Measurements from ENCODE around the gene CTNND2. TPM values are rescaled to one million over a fixed set of nuclear protein-coding genes. Genes with fewer than 3 reads are reported as not detected.

CTNND2 gene
- total RNA-seq, 1 experiment from 2014 or later: 7.0 TPM

DNA sequence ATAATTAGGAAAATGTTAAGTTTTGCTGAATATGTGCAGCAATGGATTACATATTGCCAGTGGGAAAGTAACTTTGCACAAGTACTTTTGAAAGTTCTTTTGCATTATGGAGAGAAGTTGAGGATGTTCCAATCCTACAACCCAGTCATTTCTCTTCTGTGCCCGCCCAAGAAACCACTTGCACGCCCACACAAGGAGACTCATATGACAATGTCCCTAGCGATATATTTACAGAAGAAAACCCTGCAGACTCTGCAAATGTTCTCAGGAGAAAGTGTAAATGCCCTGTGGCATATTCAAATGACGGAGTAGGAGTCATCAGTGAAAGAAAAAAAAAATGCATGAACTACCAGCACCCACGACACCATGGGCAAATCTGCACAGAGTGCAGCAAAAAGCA, 356.5 kb downstream of the CTNND2 start:
- Histone ChIP-seq H3K4me2 (ENCODE audit: insufficient read depth, insufficient read length, low read length) (no peak overlapping the region), H2BK5ac (ENCODE audit: insufficient read length, low read length) (no peak overlapping the region), H3K4ac (ENCODE audit: low read depth, low read length) (no peak overlapping the region), H4K5ac (ENCODE audit: insufficient read length, low read depth, low read length) (no peak overlapping the region), H3K9me3 (ENCODE audit: control insufficient read depth, low read depth, low read length) (no peaks in the 10 kb centered on the region), H2BK15ac (ENCODE audit: low read depth, low read length) (no peak overlapping the region), H3K79me1 (ENCODE audit: insufficient read depth, low read depth, low read length, poor library complexity, severe bottlenecking) (no peaks in the 10 kb centered on the region), H3K23ac (ENCODE audit: insufficient read length, low read depth, low read length) (no peak overlapping the region), H3T11ph (ENCODE audit: low read length) (no peak overlapping the region), H4K91ac (ENCODE audit: insufficient read length, low read depth, low read length) (no peak overlapping the region), H3K56ac (ENCODE audit: insufficient read length, low read depth, low read length) (no peak overlapping the region), H3K27ac (ENCODE audit: insufficient read length, low read depth, low read length) (no peak overlapping the region), H2AK5ac (ENCODE audit: insufficient read length, low read length) (no peak overlapping the region), H3K27me3 (ENCODE audit: insufficient read depth, low read length) (no peaks in the 10 kb centered on the region), H2BK20ac (ENCODE audit: low read depth, low read length, poor library complexity, severe bottlenecking) (no peak overlapping the region), H3K79me2 (ENCODE audit: insufficient read depth, low read length) (no peaks in the 10 kb centered on the region), H3K4me1 (ENCODE audit: insufficient read depth, low read length) (no peaks in the 10 kb centered on the region), H3K14ac (ENCODE audit: insufficient read depth, low read length) (no peak overlapping the region), H2BK12ac (ENCODE audit: insufficient read length, low read depth, low read length) (no peak overlapping the region), H3K9ac (ENCODE audit: extremely low read depth, insufficient read length, low read length) (no peak overlapping the region), H2BK120ac (ENCODE audit: low read depth, low read length, poor library complexity, severe bottlenecking) (no peak overlapping the region), H3K23me2 (ENCODE audit: insufficient read length, low read depth, low read length, poor library complexity, severe bottlenecking) (no peaks in the 10 kb centered on the region), H2AFZ (ENCODE audit: low read length) (no peak overlapping the region), H3K18ac (ENCODE audit: insufficient read length, low read depth, low read length) (no peak overlapping the region), H4K8ac (replicated peaks; ENCODE audit: insufficient read length, low read depth, low read length) (no peak overlapping the region), H4K20me1 (ENCODE audit: control insufficient read depth, insufficient read depth, insufficient read length) (no peaks in the 10 kb centered on the region)
- no peak overlapping the region for H3K27ac Mint-ChIP-seq
- no CpG with 5 or more reads among the region's 5 CpGs for WGBS (ENCODE audit: extremely low coverage, insufficient read length, low lambda C conversion rate)
- no peak overlapping the region for H3K4me3 Mint-ChIP-seq
- no peak for TF ChIP-seq CTCF (conservative IDR thresholded peaks at IDR 0.05)
- no peaks in the 10 kb centered on the region for H3K36me3 Mint-ChIP-seq (ENCODE audit: insufficient read depth in 1 of 3, low read depth in 3 of 3)
- no peak for DNase-seq
- peaks cover 8 to 11% of the 10 kb centered on the region in 2 experiments; a peak in 3 of 4 replicates for H3K4me1 Mint-ChIP-seq
- H3K9me3 Mint-ChIP-seq: no peaks in the 10 kb centered on the region
- no peaks in the 10 kb centered on the region for H3K27me3 Mint-ChIP-seq (ENCODE audit: low read depth)
